ENCODE measurements around the gene INHBE.

Gene INHBE

DNA sequence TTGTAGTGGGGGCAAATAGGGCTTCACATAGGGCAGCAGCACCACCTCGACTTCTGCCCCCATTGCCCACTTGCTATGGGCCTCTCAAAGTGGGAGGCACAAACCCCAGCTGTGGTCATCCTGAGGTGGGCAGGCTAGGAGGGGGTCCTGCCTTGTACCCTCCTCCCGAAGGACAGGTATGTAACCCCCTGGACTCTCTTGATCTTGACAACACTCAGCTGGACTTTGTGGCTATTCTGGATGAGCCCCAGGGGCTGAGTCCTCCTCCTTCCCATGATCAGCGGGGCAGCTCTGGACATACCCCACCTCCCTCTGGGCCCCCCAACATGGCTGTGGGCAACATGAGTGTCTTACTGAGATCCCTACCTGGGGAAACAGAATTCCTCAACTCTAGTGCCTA is 16.6 kb downstream of the INHBE start:
- TF ChIP-seq POLR2AphosphoS5 (IDR thresholded peaks at IDR 0.05; ENCODE audit: low read depth, low read length) (no peak), REST (IDR thresholded peaks at IDR 0.05; ENCODE audit: insufficient read depth in 1 of 2, low read depth in 2 of 2, low read length in 2 of 2) (no peak), TAF1 (IDR thresholded peaks at IDR 0.05; ENCODE audit: borderline replicate concordance, insufficient read depth, low read length) (no peak), FOXP2 (optimal IDR thresholded peaks at IDR 0.05; ENCODE audit: borderline replicate concordance, extremely low read depth, extremely low read length, insufficient read depth) (no peak), SIN3A (IDR thresholded peaks at IDR 0.05; ENCODE audit: borderline replicate concordance, insufficient read depth, low read length) (no peak)

GRCh38 chr12:57472391-57472790 is 17.3 kb downstream of the INHBE start:
- no peak for TF ChIP-seq TAF1 (IDR thresholded peaks at IDR 0.05; ENCODE audit: borderline replicate concordance, insufficient read depth, low read length)
- no peak for TF ChIP-seq SIN3A (IDR thresholded peaks at IDR 0.05; ENCODE audit: borderline replicate concordance, insufficient read depth, low read length)
- no peak for TF ChIP-seq POLR2AphosphoS5 (IDR thresholded peaks at IDR 0.05; ENCODE audit: low read depth, low read length)
- no peak for TF ChIP-seq FOXP2 (optimal IDR thresholded peaks at IDR 0.05; ENCODE audit: borderline replicate concordance, extremely low read depth, extremely low read length, insufficient read depth)
- TF ChIP-seq REST (IDR thresholded peaks at IDR 0.05; ENCODE audit: insufficient read depth in 1 of 2, low read depth in 2 of 2, low read length in 2 of 2): no peak

DNA sequence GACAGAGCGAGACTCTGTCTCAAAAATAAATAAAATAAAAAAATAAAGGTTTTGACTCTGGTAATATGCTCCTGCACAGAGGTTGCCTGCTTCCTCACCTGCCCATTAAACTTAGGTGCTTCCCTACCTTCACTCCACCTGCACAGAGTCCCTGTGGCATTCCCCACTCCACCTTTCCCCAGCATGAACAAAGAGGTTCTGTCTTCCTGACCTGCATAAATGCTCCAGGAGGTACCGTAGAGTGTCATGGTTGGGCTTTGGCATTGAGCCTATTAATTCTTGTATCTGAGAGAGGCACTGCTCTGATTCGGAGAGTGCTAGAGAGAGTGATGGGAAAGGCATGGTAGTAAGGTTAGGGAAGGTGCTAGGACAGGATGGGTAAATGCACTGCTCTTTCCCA is 18.3 kb downstream of the INHBE start:
- TF ChIP-seq TAF1 (IDR thresholded peaks at IDR 0.05; ENCODE audit: borderline replicate concordance, insufficient read depth, low read length) (no peak), SIN3A (IDR thresholded peaks at IDR 0.05; ENCODE audit: borderline replicate concordance, insufficient read depth, low read length) (no peak), FOXP2 (optimal IDR thresholded peaks at IDR 0.05; ENCODE audit: borderline replicate concordance, extremely low read depth, extremely low read length, insufficient read depth) (no peak), REST (IDR thresholded peaks at IDR 0.05; ENCODE audit: insufficient read depth in 1 of 2, low read depth in 2 of 2, low read length in 2 of 2) (no peak), POLR2AphosphoS5 (IDR thresholded peaks at IDR 0.05; ENCODE audit: low read depth, low read length) (no peak)

DNA sequence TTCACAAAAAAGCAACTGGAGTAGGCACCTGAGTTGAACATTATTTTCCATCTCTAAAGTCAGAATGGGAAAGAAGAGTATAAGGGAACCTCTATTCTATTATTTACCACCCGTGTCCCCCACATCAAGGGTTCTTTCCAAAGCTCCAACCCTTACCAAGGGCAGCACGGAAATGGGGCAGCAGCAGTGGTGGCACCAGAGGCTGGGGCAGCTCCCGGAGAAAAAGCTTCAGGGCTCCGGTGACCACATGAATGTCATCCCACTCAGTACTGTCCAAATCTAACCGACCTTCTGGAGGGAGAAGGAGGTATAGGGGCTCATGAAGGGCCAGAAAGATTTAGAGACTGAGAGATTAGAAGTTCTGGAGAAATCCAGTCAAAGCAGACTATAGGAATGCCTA is 18.8 kb downstream of the INHBE start:
- no peak for TF ChIP-seq SIN3A (IDR thresholded peaks at IDR 0.05; ENCODE audit: borderline replicate concordance, insufficient read depth, low read length)
- TF ChIP-seq REST (IDR thresholded peaks at IDR 0.05; ENCODE audit: insufficient read depth in 1 of 2, low read depth in 2 of 2, low read length in 2 of 2): no peak
- TF ChIP-seq FOXP2 (optimal IDR thresholded peaks at IDR 0.05; ENCODE audit: borderline replicate concordance, extremely low read depth, extremely low read length, insufficient read depth): no peak
- no peak for TF ChIP-seq TAF1 (IDR thresholded peaks at IDR 0.05; ENCODE audit: borderline replicate concordance, insufficient read depth, low read length)
- TF ChIP-seq POLR2AphosphoS5 (IDR thresholded peaks at IDR 0.05; ENCODE audit: low read depth, low read length): no peak

DNA sequence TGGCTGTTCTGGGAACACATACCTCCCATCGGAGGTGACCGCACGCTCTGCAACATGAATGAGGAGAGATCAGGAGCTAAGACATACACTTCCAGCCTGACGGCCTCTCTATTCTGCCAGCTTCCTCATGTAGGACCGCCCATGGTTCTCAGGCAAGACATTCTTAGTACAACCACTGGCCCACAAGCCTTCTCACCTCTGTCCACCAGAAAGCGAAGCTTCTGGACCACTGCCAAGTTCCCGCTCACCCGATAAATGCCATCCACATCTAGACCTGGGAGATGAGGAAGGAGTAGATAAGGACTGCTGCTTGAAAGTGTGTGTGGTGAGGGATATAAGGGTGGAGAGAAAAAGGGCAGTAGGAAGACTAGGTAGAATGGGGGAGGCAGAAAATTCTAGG is 19.3 kb downstream of the INHBE start:
- TF ChIP-seq TAF1 (IDR thresholded peaks at IDR 0.05; ENCODE audit: borderline replicate concordance, insufficient read depth, low read length) (no peak), SIN3A (IDR thresholded peaks at IDR 0.05; ENCODE audit: borderline replicate concordance, insufficient read depth, low read length) (no peak), POLR2AphosphoS5 (IDR thresholded peaks at IDR 0.05; ENCODE audit: low read depth, low read length) (no peak), REST (IDR thresholded peaks at IDR 0.05; ENCODE audit: insufficient read depth in 1 of 2, low read depth in 2 of 2, low read length in 2 of 2) (no peak), FOXP2 (optimal IDR thresholded peaks at IDR 0.05; ENCODE audit: borderline replicate concordance, extremely low read depth, extremely low read length, insufficient read depth) (no peak)

Measured in PFSK-1 (cell line).